ENCODE data around the gene RFPL4AL1.
"Not testable (repeated sequence)": the region's sequence is repeated elsewhere in the genome, so short reads cannot be mapped to it uniquely, and the experiment has no call there.

Gene RFPL4AL1

DNA sequence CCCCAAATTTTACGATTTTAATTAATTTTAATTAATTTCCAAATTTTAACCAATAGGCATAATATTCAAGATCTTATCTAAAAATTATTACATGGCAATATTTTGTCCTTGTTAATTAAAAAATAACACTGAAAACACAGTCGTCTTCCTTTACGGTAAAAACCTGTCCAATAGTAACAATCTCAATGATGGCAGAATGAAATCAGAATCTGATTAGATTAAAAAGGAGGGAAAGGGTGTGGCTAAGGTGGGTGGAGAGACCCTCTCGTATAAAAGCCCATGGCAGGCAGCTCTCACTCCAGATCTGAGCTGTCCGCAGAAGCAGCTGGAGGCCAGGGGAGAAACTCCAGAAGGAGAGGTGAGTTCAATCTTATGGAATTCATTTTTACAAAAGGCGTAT lies at the start of gene RFPL4AL1:
RFPL4AL1 (plus strand) TSS at position 301 of the 400 bp plus-strand sequence. CDS start 2,687 bp downstream, outside the sequence.
- DNase-seq = not testable (repeated sequence)

DNA sequence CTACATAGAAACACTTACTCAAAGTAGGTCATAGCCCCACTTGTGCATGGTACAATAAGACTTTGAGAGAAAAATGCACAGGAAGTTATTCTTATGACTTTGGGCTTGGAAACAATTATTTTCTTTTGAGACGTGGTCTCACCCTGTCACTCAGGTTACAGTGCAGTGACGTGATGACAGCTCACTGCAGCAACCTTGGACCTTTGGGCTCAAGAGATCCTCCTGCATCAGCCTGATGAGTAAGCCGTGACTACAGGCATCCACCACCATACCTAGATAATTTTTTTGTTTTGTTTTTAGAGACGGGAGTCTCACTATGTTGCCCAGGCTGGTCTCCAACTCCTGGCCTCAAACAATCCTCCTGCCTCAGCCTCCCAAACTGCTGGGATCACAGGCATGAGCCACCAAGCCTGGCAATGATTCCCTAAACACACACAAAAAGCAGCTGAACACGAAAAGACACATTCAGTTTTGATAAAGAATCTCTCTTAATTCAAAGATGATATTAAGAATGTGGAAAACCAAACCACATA lies 48.6 kb upstream of the RFPL4AL1 start:
- no peak for DNase-seq

DNA sequence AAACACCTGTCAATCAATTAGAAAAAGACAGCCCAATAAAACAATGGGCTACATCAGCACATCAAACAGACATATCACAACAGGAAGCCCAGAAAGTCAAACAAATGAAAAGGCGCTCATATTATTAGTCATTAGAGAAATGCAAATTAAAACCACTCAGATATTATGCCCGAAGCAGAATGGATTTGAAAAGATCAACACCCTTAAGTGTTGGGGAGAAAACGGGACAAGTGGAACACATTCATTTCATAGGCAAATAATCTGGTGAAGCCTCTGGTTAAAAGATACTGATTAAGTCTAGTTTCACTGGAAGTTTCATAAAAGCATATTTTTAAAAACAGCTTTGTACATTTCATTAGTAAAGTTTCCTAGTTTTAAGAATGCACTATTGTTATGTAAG lies 48.1 kb upstream of the RFPL4AL1 start:
- no peak for DNase-seq

DNA sequence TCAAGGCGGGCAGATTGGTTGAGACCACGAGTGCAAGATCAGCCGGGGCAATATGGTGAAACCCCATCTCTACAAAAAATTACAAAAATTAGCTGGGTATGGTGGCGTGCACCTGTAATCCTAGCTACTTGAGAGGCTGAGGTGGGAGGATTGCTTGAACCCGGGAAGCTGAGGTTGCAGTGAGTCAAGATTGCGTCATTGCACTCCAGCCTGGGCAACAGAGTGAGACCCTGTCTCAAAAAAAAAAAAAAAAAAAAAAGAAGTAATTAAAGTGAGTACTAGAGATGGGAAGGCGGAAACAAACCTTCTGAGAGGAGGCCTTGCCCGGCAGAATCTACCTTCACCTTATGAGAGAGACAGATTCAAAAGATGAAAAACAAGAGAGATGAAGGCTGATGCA lies 45.4 kb upstream of the RFPL4AL1 start:
- no peak for DNase-seq

DNA sequence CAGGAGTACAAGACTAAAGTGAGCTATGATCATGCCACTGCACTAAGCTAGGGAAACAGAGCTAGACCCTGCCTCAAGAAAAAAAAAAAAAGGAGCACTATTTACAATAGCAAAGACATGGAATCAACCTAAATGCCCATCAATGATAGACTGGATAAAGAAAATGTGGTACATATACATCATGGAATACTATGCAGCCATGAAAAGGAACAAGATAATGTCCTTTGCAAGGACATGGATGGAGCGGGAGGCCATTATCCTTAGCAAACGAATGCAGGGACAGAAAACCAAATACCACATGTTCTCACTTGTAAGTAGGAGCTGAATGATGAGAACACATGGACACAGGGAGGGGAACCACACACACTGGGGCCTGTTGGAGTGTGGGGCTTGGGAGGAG lies 38.5 kb upstream of the RFPL4AL1 start:
- not testable (repeated sequence) for DNase-seq

DNA sequence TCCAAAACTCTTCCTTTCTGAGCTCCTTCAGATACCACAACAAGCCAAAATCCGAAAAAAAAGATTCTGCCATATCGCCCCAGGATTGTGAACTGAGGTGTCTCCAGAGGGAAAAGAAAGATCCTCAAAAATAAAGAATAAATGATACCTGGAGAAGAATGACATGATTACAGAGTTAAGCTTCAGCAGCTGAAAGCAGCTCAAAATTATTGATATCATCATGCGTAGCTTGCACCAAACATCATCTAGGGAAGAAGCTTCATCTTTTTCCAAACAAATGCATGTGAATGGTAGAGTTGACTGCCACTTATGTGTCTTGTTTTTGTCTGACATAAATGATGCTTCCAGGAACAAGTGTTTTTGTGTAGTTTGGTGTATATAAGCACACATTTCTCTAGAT lies 30.6 kb upstream of the RFPL4AL1 start, which contains the start of gene NLRP9:
NLRP9 (minus strand) TSS at position 101 of the 400 bp plus-strand sequence; CDS start at position 73, 28 bp downstream.
- DNase-seq = no peak

DNA sequence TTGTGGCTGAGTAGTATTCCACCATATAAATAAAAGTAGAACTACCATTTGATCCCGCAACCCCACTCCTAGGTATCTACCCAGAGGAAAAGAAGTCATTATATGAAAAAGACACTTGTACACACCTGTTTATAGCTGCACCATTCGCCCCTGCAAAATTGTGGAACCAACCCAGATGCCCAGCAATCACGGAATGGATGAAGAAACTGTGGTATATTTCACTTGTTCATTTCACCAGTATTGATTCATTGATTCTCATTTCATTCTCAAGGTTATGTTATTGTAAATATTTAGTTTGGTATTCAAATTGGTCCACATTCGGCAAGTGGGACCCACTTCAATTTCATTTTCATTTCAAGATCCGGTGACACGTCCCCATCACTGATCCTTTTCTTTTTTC lies 18.2 kb upstream of the RFPL4AL1 start:
- no peak for DNase-seq

DNA sequence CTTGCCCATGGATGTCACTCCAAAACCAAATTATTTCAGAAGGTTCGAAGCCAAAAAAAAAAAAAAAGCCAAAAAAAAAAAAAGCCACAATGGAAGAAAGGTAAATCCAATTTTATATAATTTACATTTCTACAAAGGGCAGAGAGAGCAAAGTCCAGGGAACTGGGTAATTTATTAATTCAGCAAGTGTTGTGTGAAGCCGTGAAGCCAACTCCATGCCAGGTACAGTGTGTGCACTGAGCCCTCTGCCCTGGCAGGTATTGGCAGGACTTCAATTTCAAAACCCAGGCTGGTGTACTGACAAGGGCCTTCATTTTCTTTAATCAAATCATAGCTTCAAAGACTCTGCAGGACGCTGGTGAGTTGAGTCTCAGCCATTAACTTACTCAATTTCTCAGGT lies 15.5 kb upstream of the RFPL4AL1 start:
- no peak for DNase-seq

DNA sequence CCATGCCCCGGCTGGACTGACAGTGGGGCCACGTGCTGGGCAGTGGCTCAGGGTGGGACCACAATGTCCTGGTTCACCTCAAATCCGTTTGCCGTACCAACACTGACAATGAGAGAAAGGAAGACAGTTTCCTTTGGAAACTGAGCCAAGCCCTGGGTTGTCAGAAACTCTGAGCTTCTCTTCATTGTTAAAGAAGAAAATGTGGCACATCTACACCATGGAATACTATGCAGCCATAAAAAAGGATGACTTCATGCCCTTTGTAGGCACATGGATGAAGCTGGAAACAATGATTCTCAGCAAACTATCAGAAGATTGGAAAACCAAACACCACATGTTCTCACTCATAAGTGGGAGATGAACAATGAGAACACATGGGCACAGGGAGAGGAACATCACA lies 12.1 kb upstream of the RFPL4AL1 start:
- not testable (repeated sequence) for DNase-seq

DNA sequence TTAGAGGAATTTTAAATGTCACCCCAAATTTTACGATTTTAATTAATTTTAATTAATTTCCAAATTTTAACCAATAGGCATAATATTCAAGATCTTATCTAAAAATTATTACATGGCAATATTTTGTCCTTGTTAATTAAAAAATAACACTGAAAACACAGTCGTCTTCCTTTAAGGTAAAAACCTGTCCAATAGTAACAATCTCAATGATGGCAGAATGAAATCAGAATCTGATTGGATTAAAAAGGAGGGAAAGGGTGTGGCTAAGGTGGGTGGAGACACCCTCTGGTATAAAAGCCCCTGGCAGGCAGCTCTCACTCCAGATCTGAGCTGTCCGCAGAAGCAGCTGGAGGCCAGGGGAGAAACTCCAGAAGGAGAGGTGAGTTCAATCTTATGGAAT lies 10.1 kb upstream of the RFPL4AL1 start, which contains the start of gene RFPL4A:
RFPL4A (plus strand) TSS at position 301 of the 400 bp plus-strand sequence. CDS start 2,704 bp downstream, outside the sequence.
- not testable (repeated sequence) for DNase-seq

DNA sequence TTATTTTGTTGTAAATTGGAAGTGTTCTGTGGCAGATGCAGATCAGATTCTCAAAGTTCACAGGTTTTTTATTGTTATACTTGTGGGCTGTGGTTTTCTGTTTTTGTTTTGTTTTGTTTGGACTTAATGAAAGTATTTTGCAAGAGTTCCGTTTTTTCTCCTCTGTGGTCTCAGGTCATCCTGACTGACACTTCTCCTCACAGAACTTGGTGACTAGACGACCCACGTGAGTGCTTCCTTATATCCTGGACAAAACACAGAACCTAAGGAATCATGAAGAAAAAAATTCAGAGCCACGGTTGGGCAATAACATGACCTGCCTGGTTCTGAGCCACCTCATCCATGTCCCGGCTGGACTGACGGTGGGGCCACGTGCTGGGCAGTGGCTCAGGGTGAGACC lies 2.5 kb upstream of the RFPL4AL1 start:
- DNase-seq = no peak

DNA sequence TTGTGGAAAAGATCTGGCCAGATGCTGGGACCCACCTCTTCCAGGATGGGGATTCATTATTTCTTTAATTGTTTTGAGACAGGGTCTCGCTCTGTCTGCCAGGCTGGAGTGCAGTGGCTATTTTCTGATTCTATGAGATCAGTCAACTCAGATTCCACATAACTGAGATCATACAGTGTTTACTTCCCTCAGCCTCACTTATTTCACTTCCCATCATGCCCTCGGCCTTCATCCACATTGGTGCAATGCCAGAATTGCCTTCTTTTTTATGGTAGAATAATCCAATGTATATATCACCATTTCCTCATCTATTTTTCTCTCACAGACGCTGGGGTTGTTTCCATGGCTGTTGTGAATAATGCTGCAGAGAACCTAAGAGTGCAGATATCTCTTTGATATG lies 714 bp downstream of the RFPL4AL1 start:
- not testable (repeated sequence) for DNase-seq

DNA sequence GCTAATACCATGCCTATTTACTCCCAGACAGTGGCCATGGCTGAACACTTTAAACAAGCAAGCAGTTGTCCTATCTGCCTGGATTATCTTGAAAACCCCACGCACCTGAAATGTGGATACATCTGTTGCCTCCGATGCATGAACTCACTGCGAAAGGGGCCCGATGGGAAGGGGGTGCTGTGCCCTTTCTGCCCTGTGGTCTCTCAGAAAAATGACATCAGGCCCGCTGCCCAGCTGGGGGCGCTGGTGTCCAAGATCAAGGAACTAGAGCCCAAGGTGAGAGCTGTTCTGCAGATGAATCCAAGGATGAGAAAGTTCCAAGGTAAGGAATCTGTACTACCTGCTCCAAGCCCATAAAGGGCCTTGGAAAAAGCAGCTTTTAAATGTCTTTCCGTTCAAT lies 8.6 kb downstream of the RFPL4AL1 start:
- no peak for DNase-seq

DNA sequence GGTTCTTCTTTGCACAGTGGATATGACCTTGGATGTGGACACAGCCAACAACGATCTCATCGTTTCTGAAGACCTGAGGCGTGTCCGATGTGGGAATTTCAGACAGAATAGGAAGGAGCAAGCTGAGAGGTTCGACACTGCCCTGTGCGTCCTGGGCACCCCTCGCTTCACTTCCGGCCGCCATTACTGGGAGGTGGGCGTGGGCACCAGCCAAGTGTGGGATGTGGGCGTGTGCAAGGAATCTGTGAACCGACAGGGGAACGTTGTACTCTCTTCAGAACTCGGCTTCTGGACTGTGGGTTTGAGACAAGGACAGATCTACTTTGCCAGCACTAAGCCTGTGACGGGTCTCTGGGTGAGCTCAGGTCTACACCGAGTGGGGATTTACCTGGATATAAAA lies 9.4 kb downstream of the RFPL4AL1 start:
- no peak for DNase-seq

DNA sequence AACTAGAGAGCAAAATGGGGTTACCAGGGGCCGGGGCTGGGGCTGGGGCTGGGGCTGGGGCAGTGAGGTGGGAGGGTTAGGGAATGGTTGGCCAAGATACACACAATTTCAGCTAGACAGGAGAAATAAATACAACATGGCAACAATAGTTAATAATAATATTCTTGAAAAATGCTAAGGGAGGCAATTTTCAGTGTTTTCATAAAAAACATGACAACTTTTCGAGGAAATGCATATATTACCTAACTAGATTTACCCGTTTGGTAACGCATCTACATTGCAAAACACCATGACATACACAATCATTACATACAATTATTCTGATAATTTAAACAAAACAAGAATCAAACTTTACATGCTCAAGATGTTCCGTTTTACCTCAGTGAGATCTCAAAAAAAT lies 12.2 kb downstream of the RFPL4AL1 start:
- DNase-seq = no peak

DNA sequence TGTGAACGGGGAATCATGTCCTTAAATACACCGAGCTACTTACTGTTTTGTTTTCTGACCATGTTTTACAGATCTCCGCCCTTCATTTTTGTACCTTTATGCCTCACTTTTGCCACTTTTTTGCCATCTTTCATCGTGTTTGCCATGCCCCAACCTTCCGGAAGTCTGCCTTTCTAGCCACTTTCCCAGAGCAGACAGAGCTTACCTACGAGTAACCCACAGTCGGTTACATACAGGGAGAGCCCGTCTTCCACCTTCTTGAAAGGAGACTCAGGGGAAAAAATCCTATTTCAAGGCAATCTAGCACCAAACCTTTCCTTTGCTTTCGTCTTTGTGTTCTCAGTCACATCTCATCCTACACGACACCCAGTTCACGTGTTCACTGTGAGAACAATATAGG lies 26.1 kb downstream of the RFPL4AL1 start:
- DNase-seq = no peak

DNA sequence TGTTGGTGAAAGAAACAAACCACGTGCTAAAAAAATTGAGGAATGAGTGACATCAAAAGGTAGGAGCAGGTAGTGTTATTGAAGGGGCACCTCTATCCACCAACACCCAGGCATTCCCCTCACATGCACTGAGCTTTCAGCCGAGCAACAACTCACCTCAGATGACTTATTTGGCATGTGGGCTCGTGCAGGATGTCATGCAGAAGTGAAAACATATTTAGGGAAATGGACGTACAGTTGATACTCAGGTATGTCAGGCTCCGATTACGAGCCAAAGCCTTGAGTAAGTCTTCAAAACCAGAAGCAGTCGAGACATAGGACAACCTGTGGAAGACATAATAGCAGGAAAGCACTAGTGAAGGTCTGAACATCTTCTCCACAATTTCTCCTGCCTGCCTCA lies 32.5 kb downstream of the RFPL4AL1 start:
- no peak for DNase-seq

DNA sequence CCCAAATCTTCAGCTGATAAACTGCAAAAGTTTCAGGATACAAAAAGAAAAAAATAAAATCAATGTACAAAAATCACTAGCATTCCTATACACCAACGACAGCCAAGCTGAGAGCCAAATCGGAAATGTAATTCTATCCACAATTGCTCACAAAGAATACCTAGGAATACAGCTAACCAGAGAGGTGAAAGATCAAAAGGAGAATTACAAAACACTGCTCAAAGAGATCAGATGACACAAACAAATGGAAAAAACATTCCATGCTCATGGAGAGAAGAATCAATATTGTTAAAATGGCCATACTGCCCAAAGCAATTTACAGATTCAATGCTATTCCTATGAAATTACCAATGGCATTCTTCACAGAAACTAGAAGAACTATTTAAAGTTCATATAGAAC lies 33.4 kb downstream of the RFPL4AL1 start:
- no peak for DNase-seq

DNA sequence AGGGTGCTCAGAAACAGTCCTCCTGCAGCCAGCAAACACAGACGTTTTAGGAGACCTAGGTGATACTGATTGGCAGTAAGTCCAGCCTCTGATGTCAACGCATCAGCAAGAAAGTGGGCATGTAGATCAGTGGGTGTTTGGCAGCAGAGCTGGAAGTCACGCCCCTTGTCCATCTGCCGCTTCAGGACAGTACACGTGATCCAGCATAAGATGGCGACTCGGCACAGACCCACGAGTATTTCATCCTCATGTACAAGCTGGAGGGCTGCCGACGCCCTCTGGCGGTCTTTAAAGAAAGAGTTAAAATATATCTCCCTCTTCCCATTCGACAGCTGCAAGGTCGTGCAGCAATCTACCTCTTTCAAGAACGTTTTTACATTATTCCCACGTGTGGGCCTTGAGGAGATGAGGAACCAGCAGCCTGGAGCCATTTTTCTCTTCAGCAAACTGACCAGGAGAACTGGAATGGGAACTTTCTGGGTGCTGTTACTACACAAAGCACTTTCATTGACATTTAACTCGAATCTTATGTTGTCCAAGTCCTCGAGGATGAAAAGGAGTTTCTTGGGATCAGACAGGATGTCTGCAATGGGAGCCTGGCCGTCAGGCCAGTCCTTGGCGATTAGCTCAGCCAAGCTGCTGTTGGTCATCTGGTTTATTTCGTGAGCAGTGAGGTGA lies 40.6 kb downstream of the RFPL4AL1 start:
- peak; percentile 62 for DNase-seq

DNA sequence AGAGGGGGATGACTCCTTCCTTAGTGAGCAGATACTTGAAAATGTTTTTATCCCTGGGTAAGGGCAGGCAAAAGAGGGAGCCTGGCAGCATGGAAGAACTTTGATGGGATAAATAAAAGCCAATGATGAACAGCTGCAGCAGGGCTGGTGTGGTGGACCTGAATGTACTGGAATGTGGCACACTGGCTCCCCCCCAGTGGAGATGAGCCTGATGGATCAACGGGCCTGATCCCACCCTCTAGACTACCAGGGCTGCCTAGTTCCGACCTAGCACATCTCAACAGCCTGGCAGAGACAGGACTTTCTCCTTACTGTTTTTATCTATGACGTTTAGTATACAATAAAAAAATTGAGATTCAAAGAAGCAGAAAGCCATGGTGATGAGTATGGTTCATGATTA lies 42.4 kb downstream of the RFPL4AL1 start:
- DNase-seq = no peak

DNA sequence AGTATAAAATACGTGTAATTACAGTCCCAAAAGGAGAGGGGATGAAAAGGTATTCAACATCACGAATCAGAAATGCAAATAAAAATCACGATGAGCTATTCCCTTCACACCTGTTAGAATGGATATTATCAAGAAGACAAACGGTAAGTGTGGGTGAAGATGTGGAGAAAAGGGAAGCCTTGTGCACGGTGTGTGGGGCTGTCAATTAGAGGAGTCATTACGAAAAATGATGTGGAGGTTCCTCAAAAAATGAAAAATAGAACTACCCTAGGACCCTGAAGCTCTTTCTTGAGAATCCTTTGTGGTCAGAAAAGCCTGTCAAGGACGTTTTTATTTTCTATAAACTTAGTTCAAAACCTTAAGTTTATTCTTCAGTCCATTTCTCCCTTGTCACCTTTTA lies 43.5 kb downstream of the RFPL4AL1 start:
- no peak for DNase-seq

DNA sequence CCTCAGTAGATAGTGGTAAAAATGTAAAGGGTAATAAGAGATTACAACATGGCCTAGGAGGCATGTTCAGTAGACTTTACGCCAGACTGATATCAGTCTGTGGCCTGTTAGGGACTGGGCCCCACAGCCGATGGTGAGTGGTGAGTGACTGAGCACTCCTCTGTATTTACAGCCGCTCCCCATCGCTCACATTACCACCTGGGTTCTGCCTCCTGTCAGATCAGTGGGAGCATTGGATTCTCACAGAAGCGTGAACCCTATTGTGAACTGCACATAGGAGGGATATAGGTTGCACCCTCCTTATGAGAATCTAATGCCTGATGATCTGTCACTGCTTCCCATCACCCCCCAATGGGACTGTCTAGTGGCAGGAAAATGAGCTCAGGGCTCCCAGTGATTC lies 45.0 kb downstream of the RFPL4AL1 start:
- DNase-seq = no peak

DNA sequence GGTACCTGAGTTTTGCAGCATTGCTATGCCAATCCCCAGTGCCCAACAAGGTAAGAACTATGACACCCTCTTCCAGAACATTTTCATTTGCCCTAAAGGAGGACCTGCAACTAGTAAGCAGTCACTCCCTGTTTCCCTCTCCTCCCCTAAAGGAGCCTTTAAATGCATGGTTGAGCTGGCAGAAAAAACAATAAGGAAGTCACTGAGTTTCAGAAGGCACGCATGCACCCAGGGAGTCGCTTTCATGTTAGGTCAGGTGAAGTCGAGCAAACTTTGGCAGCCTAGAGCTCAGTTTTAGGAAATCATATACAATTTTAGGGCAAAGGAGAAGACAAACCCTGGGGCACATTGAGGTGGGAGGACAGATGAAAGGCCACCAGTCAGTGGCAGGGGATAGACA lies 51.1 kb downstream of the RFPL4AL1 start:
- no peak for DNase-seq
